Measurements from ENCODE around the gene LRP4. TPM values are rescaled to one million over a fixed set of nuclear protein-coding genes. Genes with fewer than 3 reads are reported as not detected.

Gene LRP4
- polyA plus RNA-seq, 4 donors, result 23.6 to 31.3 (median 28.6) TPM

- DNase-seq (ENCODE audit: low read depth in 4 of 4, low spot score in 2 of 4), result no peak
Observed at GRCh38 chr11:46855863-46856262, 62.5 kb downstream of the LRP4 start.

- DNase-seq (ENCODE audit: low read depth in 4 of 4, low spot score in 2 of 4), result no peak
Observed at GRCh38 chr11:46855167-46855566, 63.2 kb downstream of the LRP4 start.

GRCh38 chr11:46850829-46851380, 67.4 kb downstream of the LRP4 start:
- DNase-seq (ENCODE audit: low read depth in 4 of 4, low spot score in 2 of 4), result no peak

DNA sequence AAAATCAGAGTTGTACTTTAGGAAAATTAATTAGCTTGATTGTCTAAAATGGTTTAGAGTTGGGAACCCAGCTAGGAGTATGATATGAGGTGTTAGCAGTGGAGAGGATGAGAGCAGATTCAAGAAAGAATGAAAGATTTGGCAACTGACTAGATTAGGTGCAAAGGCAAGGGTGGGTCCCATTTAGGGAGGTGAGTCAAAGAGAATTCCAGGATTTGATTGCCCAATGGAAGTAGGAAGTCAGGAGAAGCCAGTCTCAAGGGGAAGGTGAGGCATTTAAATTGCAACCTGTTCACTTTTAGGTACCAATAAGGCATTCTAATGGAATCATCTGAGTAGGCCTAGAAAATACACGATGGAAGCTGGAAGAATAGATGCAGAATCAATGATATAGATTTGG, 68.7 kb downstream of the LRP4 start:
- DNase-seq (ENCODE audit: low read depth in 4 of 4, low spot score in 2 of 4), result no peak

GRCh38 chr11:46846510-46846830, 71.9 kb downstream of the LRP4 start:
- peak in 1 of 4 donors; percentile 7 for DNase-seq (ENCODE audit: low read depth in 4 of 4, low spot score in 2 of 4)

GRCh38 chr11:46845740-46846509, 72.4 kb downstream of the LRP4 start, which contains the start of gene CKAP5:
CKAP5 (minus strand) TSS chr11:46846280; CDS start chr11:46821231, 25,049 bp downstream.
- peak; percentile 75 to 86 (median 81) for DNase-seq (ENCODE audit: low read depth in 4 of 4, low spot score in 2 of 4)

DNA sequence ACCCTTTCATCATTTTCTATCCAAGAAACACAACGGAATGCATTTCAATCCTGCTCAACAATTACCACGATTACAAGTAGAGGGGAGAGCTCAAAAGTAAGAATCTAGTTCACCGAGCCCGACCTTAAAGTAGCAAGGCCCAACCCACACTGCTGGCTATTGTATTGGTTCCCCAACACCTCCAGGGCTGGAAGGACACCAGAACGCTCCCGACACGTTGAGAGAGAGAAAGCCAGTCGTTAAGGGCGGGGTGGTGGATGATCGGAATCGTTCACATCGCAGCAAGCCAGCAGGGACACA, 73.0 kb downstream of the LRP4 start:
- peak in 1 of 4 donors; percentile 6 for DNase-seq (ENCODE audit: low read depth in 4 of 4, low spot score in 2 of 4)

DNA sequence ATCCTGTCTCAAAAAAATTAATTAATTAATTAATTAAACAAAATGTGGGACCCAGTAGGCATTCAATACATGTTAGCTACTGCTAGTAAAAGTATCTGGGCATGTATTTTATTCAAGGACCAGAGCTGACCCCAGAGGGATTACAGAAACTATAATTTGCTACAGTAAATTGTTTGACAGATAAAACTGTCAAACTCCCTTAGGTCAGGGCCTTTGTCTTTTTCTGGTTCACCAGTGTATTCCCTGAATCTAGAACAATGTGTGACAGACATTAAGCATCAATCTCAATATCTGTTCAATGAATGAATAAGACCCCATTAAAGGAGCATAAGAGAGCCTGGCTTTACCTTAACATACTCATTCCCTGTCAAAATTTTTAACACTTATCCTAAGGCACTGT, 78.2 kb downstream of the LRP4 start:
- no peak for DNase-seq (ENCODE audit: low read depth in 4 of 4, low spot score in 2 of 4)

- DNase-seq (ENCODE audit: low read depth in 4 of 4, low spot score in 2 of 4), result no peak
Observed at GRCh38 chr11:46838501-46838900, 79.8 kb downstream of the LRP4 start.

DNA sequence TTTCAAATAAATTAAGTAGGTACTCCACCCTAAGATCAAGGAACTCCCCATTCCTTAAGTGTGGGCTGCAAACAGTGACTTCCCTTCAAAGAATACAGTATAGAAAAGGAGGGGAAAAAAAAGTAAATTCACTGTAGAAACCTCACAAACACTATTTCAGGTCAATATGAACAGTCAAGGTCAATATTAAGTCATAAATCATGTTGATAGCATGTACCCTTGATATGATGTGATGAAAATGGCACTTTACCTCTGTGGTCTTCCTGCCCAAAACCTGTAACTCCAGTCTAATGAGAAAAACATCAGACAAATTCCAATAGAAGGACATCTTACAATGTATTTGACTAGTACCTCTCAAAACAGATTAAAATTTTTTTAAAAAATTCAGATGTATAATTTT, 80.5 kb downstream of the LRP4 start:
- DNase-seq (ENCODE audit: low read depth in 4 of 4, low spot score in 2 of 4), result no peak

GRCh38 chr11:46836870-46837269, 81.5 kb downstream of the LRP4 start:
- DNase-seq (ENCODE audit: low read depth in 4 of 4, low spot score in 2 of 4), result no peak

- DNase-seq (ENCODE audit: low read depth in 4 of 4, low spot score in 2 of 4), result no peak
Observed at GRCh38 chr11:46836431-46836830, 81.9 kb downstream of the LRP4 start.

- no peak for DNase-seq (ENCODE audit: low read depth in 4 of 4, low spot score in 2 of 4)
Observed at GRCh38 chr11:46835897-46836296, 82.5 kb downstream of the LRP4 start.

DNA sequence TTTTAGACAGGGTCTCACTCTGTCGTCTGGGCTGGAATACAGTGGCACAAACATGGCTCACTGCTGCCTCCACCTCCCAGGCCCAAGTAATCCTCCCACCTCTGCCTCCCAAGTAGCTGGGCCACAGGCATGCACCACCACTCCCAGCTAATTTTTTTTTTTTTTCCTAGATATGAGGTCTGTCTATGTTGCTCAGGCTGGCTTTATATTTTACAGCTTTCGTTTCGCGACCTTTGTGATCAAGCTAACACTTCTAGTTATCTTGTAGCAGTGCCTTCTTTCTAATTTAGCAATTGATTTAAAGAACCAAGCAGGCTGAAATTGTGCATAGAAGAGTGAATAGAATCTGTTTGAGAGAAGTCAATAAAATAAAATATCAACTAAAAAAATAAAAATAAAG, 83.5 kb downstream of the LRP4 start:
- DNase-seq (ENCODE audit: low read depth in 4 of 4, low spot score in 2 of 4), result no peak

GRCh38 chr11:46832511-46833214, 85.7 kb downstream of the LRP4 start:
- DNase-seq (ENCODE audit: low read depth in 4 of 4, low spot score in 2 of 4), result no peak

DNA sequence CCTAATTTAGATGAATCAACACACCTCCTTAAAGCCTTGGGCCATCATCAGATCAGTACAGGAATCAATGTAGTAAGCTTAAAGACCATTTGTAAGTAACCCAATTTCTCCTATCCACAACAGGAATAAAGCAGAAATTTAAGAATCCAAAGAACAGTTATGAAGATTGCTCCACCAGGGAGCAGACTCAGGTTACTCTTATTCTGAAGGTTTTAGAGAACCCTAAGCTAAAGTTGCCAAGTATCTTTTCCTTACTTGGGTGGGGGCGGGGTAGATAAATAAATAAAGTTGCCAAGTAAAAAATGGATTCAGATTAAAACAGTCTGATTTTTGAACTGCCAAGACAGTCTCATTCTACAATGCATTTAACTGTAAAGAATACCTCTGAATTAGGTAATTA, 90.4 kb downstream of the LRP4 start:
- DNase-seq (ENCODE audit: low read depth in 4 of 4, low spot score in 2 of 4), result no peak

GRCh38 chr11:46826310-46827044, 91.9 kb downstream of the LRP4 start:
- peak in 2 of 4 donors; percentile 18 to 72 for DNase-seq (ENCODE audit: low read depth in 4 of 4, low spot score in 2 of 4)

- no peak for DNase-seq (ENCODE audit: low read depth in 4 of 4, low spot score in 2 of 4)
Observed at GRCh38 chr11:46808799-46809431, 109.4 kb downstream of the LRP4 start.

All from left renal cortex interstitium (tissue), 4 donors.